VCaP (cell line): ENCODE measurements around the gene RAB4A.

Source experiments
- H3K27ac ChIP-seq: fragments of 450-650 bp; 2 replicates; pipeline ENCODE4 v1.5.1; 2017
- CTCF ChIP-seq: fragments of 450-650 bp; conservative IDR thresholded peaks from 2 replicates; pipeline ENCODE4 v1.5.1; 2017; ENCODE audit warnings: mild to moderate bottlenecking, moderate library complexity

RAB4A gene

DNA sequence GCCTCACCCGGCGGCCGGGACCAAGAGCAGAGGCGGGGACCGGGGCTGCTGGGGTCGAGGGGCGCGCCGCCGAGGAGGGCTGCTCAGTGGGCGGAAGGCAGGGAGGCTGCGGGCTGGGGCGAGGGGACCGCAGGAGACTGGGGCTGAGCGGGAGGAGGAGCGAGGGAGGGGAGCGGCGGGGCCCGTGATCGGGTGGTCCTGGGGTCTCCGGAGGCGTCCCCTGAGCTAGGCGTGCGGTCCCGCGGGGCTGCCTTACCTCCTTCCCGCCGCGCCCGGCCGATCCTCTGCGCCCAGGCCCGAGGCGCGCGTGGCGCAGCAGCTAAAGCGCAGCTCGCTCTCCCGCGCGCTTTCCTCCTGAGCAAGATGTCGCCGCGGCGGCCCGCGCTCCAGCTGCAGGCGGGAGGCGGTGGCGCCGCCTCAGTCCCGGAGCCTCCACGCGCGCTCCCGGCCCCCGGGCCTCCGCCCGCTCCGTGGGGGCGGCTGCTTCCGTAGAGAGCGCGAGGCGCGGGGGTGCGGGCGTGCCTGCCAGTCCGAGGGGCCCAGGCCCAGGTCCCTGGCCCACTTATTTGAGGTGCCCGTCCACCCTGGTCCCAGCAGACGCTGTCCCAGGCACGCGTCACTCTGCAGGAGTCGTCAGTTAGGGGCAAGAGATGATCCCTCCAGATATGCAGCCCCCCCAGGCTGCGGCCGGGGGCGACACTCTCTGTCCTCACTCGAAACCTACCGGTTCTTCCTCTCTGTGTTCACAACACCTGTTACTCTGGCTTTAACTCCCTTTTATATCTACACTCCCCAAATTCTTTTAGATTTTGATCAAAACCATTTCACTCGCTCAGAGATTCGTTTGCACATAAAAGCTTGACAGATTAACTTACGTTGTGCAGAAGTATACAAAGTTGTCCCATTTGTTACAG lies 72.0 kb downstream of the RAB4A start, which contains the start of gene CCSAP:
Gene CCSAP (minus strand): TSS at position 392 of the 914 bp plus-strand sequence. CDS start 582 bp downstream, outside the sequence.
- no peak; the same call in 1 of the 2 replicates for TF ChIP-seq CTCF
- peak within 1 kb of the TSS; percentile 87 for H3K27ac ChIP-seq

GRCh38 chr1:229344139-229344538 lies 73.2 kb downstream of the RAB4A start:
- TF ChIP-seq CTCF = no peak
- H3K27ac ChIP-seq = peak overlapping the region; percentile 87; the same call in 1 of the 2 replicates

DNA sequence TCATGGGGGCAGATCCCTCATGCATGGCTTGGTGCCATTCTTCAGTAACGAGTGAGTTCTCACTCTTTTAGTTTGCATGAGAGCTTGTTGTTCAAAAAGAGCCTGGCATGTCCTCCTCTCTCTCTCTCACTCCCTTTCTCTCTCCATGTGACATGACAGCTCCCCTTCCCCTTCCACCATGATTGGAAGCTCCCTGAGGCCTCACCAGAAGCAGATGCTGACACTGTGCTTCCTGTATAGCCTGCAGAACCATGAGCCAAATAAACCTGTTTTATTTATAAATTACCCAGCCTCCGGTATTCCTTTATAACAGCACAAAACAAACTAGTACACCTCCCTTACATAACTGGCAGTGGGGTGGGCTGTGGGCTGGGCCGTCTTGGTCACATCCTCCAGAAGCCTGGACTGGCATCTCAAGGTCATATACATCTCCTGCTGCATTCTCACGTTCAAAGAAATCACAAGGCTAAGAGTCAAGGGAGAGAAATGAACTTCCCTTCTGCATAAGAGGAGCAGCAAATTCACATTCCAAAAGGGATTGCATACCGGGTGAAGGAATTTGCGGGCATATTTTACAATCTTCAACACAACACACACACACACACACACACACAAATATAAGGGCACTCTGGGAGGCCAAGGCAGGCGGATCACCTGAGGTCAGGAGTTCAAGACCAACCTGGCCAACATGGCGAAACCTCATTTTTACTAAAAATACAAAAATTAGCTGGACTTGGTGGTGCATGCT lies 74.2 kb downstream of the RAB4A start:
- TF ChIP-seq CTCF = no peak
- no peak overlapping the region for H3K27ac ChIP-seq

DNA sequence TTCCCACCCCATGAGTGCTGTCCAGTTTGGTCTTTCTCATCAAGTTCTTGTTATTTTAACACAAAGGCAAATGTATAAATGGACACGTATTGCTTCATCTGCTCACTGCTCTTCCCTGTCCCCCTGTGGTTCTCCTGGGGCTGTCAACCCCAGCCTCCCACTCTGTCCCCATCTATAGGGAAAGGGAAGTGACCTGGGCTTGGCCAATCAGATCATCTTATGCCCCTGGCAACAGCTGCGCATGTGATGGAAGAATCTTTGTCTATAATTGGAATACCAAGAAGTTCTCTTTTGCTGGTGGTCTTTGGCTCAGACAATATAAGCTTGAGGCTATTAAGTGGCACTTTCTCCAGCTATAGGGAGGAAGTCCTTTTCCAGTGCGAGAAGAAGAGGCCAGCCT lies 76.6 kb downstream of the RAB4A start:
- H3K27ac ChIP-seq = no peak overlapping the region
- TF ChIP-seq CTCF = no peak

GRCh38 chr1:229349463-229350385 lies 78.8 kb downstream of the RAB4A start:
- no peak for TF ChIP-seq CTCF
- no peak overlapping the region for H3K27ac ChIP-seq

DNA sequence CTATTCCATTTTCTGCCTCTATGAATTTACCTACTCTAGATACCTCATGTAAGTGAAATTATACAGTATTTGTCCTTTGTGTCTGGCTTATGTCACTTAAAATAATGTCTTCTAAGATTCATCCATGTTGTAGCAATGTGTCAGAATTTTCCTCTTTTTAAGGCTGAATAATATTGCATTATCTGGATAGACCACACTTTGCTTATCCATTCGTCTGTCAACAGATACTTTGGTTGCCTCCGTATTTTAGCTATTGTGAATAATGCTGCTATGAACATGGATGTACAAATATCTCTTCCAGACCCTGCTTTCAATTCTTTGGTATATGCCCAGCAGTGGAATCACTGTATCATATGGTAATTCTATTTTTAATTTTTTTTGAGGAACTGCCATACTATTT lies 82.1 kb downstream of the RAB4A start:
- TF ChIP-seq CTCF = no peak
- H3K27ac ChIP-seq = no peak overlapping the region
